Peyer's patch (tissue), 4 donors: ENCODE data around the gene LRP10. TPM values are rescaled to one million over a fixed set of nuclear protein-coding genes. Genes with fewer than 3 reads are reported as not detected.
"Not testable (repeated sequence)": the region's sequence is repeated elsewhere in the genome, so short reads cannot be mapped to it uniquely, and the experiment has no call there.

ENCODE experiments used
- DNase-seq, 3 donors: peaks; one replicate each; pipeline ENCODE4 v3.0.0-alpha.2; 2017 to 2019
- H3K27ac ChIP-seq, 4 donors: fragments of 200-600 bp; sonication (generic); one replicate each; pipeline ENCODE4 v1.5.1; 2016 to 2019
- H3K27me3 ChIP-seq, 2 donors: fragments of 200-600 bp; sonication (generic); one replicate each; pipeline ENCODE4 v1.5.1; 2019
- H3K36me3 ChIP-seq, 3 donors: fragments of 200-600 bp; sonication (generic); one replicate each; pipeline ENCODE4 v1.5.1; 2016 to 2019
- H3K4me1 ChIP-seq, 4 donors: fragments of 200-600 bp; sonication (generic); one replicate each; pipeline ENCODE4 v1.5.1; 2016 to 2019
- H3K4me3 ChIP-seq, 4 donors: fragments of 200-600 bp; sonication (generic); 1 replicate in 3 of 4; 2 replicates in 1 of 4; pipeline ENCODE4 v1.5.1; 2016 to 2019; ENCODE audit warnings: mild to moderate bottlenecking in 1 of 4
- H3K9me3 ChIP-seq, 4 donors: fragments of 200-600 bp; sonication (generic); one replicate each; pipeline ENCODE4 v1.5.1; 2016 to 2019; ENCODE audit warnings: mild to moderate bottlenecking in 1 of 4
- CTCF ChIP-seq, 6 experiments: fragments of 450-650 bp in 4 of 6; fragments of 200-600 bp in 2 of 6; sonication (generic) in 1 of 6; IDR thresholded peaks; one replicate each; pipeline ENCODE4 v1.5.1; 2017 to 2019; ENCODE audit warnings: antibody characterized with exemption in 6 of 6, mild to moderate bottlenecking in 3 of 6, moderate library complexity in 1 of 6
- POLR2A ChIP-seq, 2 donors: fragments of 450-650 bp; IDR thresholded peaks; one replicate each; pipeline ENCODE4 v1.5.1; 2017; ENCODE audit warnings: antibody characterized with exemption in 2 of 2, mild to moderate bottlenecking in 2 of 2, moderate library complexity in 2 of 2
- total RNA-seq, 4 donors: library from RNA; depleted of rRNA; stranded (reverse); fragments of >200 nt; gene quantifications; one replicate each; pipeline ENCODE4 v1.1.0, GENCODE V29; 2016

LRP10 gene
- total RNA-seq, 4 donors from 2014 or later: 69.3 to 250 (median 221) TPM

GRCh38 chr14:22849212-22849819 lies 22.2 kb upstream of the LRP10 start:
- H3K27me3 ChIP-seq: no peaks in the 10 kb centered on the region
- TF ChIP-seq CTCF (IDR thresholded peaks at IDR 0.05) (no peak), POLR2A (IDR thresholded peaks at IDR 0.05) (no peak)
- DNase-seq: peak in 1 of 3 donors; percentile 65
- H3K9me3 ChIP-seq: no peaks in the 10 kb centered on the region
- no peak overlapping the region for H3K4me3 ChIP-seq
- peaks cover 0 to 63% (median 7%) of the 10 kb centered on the region in 4 donors for H3K4me1 ChIP-seq
- H3K36me3 ChIP-seq: peaks cover 0 to 23% (median 0%) of the 10 kb centered on the region in 3 donors
- H3K27ac ChIP-seq: peak overlapping the region; percentile 63 to 88 (median 74)

GRCh38 chr14:22850944-22851764 lies 20.4 kb upstream of the LRP10 start:
- Histone ChIP-seq H3K9me3 (no peaks in the 10 kb centered on the region), H3K4me1 (peaks cover 0 to 57% (median 7%) of the 10 kb centered on the region in 4 donors), H3K27me3 (no peaks in the 10 kb centered on the region), H3K27ac (peak overlapping the region; percentile 63 to 88 (median 76)), H3K36me3 (peaks cover 0 to 4% (median 0%) of the 10 kb centered on the region in 3 donors), H3K4me3 (no peak overlapping the region)
- no peak for TF ChIP-seq CTCF (IDR thresholded peaks at IDR 0.05)
- TF ChIP-seq POLR2A (IDR thresholded peaks at IDR 0.05): no peak
- peak in 1 of 3 donors; percentile 82 for DNase-seq

- H3K36me3 ChIP-seq, DNase-seq, H3K27me3 ChIP-seq, H3K4me3 ChIP-seq, H3K9me3 ChIP-seq: not testable (repeated sequence)
- peak overlapping the region in 3 of 4 donors; percentile 67 to 88 (median 87) for H3K27ac ChIP-seq
- H3K4me1 ChIP-seq: peaks cover 0 to 47% (median 5%) of the 10 kb centered on the region in 4 donors
These were observed 19.4 kb upstream of the LRP10 start for GRCh38 chr14:22852178-22852577.

- Histone ChIP-seq H3K9me3 (no peaks in the 10 kb centered on the region), H3K27ac (peak overlapping the region; percentile 57 to 87 (median 75))
These were observed 19.0 kb upstream of the LRP10 start for GRCh38 chr14:22852599-22852939.

GRCh38 chr14:22852940-22853767 lies 18.4 kb upstream of the LRP10 start:
- DNase-seq: peak; percentile 94 to 97 (median 96)
- no peaks in the 10 kb centered on the region for H3K9me3 ChIP-seq
- TF ChIP-seq POLR2A (IDR thresholded peaks at IDR 0.05) (no peak), CTCF (IDR thresholded peaks at IDR 0.05) (peak; percentile 88 to 98 (median 98))
- peak overlapping the region; percentile 30 to 58 (median 51) for H3K4me3 ChIP-seq
- H3K36me3 ChIP-seq: no peaks in the 10 kb centered on the region
- peaks cover 0 to 37% (median 4%) of the 10 kb centered on the region in 4 donors for H3K4me1 ChIP-seq
- H3K27ac ChIP-seq: peak overlapping the region; percentile 57 to 87 (median 75)
- no peaks in the 10 kb centered on the region for H3K27me3 ChIP-seq

More at GRCh38 chr14:22852599-22852939, 19.0 kb upstream of the LRP10 start:
- no peaks in the 10 kb centered on the region for H3K36me3 ChIP-seq
- peak in 1 of 3 donors; percentile 60 for DNase-seq
- TF ChIP-seq CTCF (IDR thresholded peaks at IDR 0.05) (no peak), POLR2A (IDR thresholded peaks at IDR 0.05) (no peak)
- no peaks in the 10 kb centered on the region for H3K27me3 ChIP-seq
- H3K4me1 ChIP-seq: peaks cover 0 to 43% (median 4%) of the 10 kb centered on the region in 4 donors
- peak overlapping the region in 1 of 4 donors; percentile 58 for H3K4me3 ChIP-seq

- not testable (repeated sequence) for H3K27me3 ChIP-seq, H3K9me3 ChIP-seq, H3K36me3 ChIP-seq, H3K4me3 ChIP-seq, DNase-seq, H3K27ac ChIP-seq
- peaks cover 0 to 32% (median 4%) of the 10 kb centered on the region in 4 donors for H3K4me1 ChIP-seq
These were observed 17.2 kb upstream of the LRP10 start for GRCh38 chr14:22854296-22854695.
